Ishikawa (cell line): ENCODE measurements around the gene GPR15LG.

Experiments used
- CEBPB ChIP-seq: IDR thresholded peaks from 2 replicates; pipeline ENCODE4 v1.6.1; 2012
- CREB1 ChIP-seq: IDR thresholded peaks from 2 replicates; pipeline ENCODE4 v1.6.1; 2012; ENCODE audit warnings: low read depth
- EGR1 ChIP-seq: IDR thresholded peaks from 2 replicates; pipeline ENCODE4 v1.6.1; 2012
- EP300 ChIP-seq: IDR thresholded peaks from 2 replicates; pipeline ENCODE4 v1.6.1; 2012; ENCODE audit warnings: borderline replicate concordance
- FOXM1 ChIP-seq: IDR thresholded peaks from 2 replicates; pipeline ENCODE4 v1.6.1; 2012; ENCODE audit warnings: low read depth, borderline replicate concordance
- NFIC ChIP-seq: IDR thresholded peaks from 2 replicates; pipeline ENCODE4 v1.6.1; 2012
- RAD21 ChIP-seq: IDR thresholded peaks from 2 replicates; pipeline ENCODE4 v1.6.1; 2012; ENCODE audit warnings: low read depth
- TAF1 ChIP-seq: IDR thresholded peaks from 2 replicates; pipeline ENCODE4 v1.6.1; 2012; ENCODE audit warnings: low read depth, mild to moderate bottlenecking
- TCF12 ChIP-seq: IDR thresholded peaks from 2 replicates; pipeline ENCODE4 v1.6.1; 2012; ENCODE audit warnings: low read depth
- TEAD4 ChIP-seq: IDR thresholded peaks from 2 replicates; pipeline ENCODE4 v1.6.1; 2012
- YY1 ChIP-seq: IDR thresholded peaks from 2 replicates; pipeline ENCODE4 v1.6.1; 2012; ENCODE audit warnings: low read depth
- ZBTB7A ChIP-seq: IDR thresholded peaks from 2 replicates; pipeline ENCODE4 v1.6.1; 2012; ENCODE audit warnings: low read depth
- TF ChIP-seq, protein P1 (sequence below): IDR thresholded peaks from 2 replicates; pipeline ENCODE4 v1.6.1; 2012; ENCODE audit warnings: low read depth, mild to moderate bottlenecking
- TF ChIP-seq, protein P2 (sequence below): IDR thresholded peaks from 2 replicates; pipeline ENCODE4 v1.6.1; 2012
- TF ChIP-seq, protein P3 (sequence below): IDR thresholded peaks from 2 replicates; pipeline ENCODE4 v1.6.1; 2012

GPR15LG gene

DNA sequence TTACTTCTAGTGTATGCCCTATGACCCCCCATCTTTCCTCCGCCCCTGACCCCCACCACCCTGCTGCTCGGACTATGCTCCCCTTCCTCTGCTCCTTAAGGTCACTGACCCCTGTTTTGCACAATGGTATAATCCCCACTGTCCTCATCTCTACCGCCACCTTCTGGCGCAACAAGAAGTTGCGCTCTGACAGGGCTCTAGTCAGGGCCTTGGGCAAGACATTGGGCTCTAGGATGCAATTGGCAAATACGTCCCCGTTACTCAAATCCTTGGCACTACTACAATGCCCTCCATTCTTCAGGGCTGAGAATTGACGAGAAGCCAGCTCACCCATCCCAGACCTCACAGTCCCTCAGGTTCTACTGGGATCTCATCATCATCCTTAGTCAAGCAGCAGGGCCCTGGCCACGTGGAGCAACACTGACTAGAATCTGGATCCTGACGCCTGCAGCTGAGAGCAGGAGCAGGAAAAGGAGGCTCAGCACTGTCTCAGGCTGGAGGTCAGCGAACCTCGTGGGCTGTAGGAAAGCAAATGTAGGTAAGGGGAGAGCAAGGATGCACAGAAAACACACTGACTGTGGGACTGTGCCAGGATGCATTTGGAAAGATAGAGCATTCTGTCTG, 41.1 kb downstream of the GPR15LG start:
- TF ChIP-seq RAD21 (peak; percentile 48), TEAD4 (no peak)

DNA sequence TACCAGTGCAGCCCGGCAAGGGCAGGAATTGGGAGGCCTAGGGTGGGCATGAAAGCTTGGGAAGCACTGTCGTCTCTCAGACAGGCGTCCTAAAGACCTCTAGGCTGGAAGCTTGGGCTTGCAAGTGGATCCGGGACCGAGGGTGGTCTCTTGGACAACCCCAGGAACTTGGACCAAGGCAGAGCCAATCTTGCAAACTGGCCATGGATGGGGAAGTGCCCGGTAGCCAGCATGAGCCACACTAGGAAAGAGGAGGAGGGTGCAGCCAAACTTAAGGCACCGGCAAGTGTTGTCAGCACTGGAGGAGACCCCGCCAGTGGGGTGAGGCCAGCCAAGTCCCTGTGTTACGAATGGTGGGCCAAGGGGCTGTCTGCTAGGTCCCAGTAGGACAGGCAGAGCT, 43.2 kb downstream of the GPR15LG start:
- TF ChIP-seq, protein P1, sequence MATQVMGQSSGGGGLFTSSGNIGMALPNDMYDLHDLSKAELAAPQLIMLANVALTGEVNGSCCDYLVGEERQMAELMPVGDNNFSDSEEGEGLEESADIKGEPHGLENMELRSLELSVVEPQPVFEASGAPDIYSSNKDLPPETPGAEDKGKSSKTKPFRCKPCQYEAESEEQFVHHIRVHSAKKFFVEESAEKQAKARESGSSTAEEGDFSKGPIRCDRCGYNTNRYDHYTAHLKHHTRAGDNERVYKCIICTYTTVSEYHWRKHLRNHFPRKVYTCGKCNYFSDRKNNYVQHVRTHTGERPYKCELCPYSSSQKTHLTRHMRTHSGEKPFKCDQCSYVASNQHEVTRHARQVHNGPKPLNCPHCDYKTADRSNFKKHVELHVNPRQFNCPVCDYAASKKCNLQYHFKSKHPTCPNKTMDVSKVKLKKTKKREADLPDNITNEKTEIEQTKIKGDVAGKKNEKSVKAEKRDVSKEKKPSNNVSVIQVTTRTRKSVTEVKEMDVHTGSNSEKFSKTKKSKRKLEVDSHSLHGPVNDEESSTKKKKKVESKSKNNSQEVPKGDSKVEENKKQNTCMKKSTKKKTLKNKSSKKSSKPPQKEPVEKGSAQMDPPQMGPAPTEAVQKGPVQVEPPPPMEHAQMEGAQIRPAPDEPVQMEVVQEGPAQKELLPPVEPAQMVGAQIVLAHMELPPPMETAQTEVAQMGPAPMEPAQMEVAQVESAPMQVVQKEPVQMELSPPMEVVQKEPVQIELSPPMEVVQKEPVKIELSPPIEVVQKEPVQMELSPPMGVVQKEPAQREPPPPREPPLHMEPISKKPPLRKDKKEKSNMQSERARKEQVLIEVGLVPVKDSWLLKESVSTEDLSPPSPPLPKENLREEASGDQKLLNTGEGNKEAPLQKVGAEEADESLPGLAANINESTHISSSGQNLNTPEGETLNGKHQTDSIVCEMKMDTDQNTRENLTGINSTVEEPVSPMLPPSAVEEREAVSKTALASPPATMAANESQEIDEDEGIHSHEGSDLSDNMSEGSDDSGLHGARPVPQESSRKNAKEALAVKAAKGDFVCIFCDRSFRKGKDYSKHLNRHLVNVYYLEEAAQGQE, result no peak
- TF ChIP-seq TAF1 (no peak), EP300 (no peak), NFIC (no peak), CEBPB (no peak)

DNA sequence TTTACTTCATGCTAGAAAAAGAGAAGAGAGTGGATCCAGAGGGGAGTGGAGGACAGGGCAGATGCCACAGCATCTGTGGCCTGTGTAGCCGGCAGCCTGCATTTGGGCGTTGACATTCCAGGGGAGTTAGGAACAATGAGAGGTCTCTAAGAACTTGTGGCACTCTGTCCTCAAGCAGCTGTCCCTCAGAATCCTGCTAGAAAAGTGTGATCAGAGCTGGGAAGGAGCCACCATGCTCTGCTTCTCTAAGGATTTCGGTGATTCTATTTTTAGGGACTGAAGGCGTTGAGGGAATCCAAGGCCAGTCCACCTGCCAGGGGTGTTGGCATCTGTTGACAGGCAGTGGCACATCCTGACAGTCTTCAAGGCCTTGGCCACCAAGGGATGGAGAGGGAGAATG, 44.1 kb downstream of the GPR15LG start:
- no peak for TF ChIP-seq EGR1
- TF ChIP-seq CEBPB, result no peak
- TF ChIP-seq YY1, result no peak
- TF ChIP-seq, protein P2, sequence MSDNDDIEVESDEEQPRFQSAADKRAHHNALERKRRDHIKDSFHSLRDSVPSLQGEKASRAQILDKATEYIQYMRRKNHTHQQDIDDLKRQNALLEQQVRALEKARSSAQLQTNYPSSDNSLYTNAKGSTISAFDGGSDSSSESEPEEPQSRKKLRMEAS, result no peak
- no peak for TF ChIP-seq CREB1
- TF ChIP-seq, protein P1, result no peak
- no peak for TF ChIP-seq TEAD4
- TF ChIP-seq, protein P3, sequence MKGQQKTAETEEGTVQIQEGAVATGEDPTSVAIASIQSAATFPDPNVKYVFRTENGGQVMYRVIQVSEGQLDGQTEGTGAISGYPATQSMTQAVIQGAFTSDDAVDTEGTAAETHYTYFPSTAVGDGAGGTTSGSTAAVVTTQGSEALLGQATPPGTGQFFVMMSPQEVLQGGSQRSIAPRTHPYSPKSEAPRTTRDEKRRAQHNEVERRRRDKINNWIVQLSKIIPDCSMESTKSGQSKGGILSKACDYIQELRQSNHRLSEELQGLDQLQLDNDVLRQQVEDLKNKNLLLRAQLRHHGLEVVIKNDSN, result no peak
- no peak for TF ChIP-seq RAD21
- no peak for TF ChIP-seq TCF12

DNA sequence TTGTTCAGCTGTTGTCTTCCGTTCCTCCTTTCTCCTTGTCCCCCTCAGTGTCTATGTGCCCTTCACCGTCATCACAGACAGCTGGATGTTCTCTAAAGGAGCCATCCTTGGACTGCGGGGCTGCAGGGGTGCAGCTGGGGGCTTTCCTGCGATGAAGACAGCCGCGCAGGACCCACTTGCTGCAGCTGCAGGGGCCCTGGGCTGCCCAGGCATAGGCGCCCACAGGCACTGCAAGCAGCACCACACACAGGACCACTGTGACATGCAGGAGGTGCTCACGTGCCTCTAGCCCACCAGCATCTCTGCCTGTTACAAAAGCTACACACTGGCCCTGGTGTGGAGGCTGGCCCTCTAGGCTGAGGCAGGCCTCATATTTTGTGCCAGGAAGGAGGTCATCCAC, 48.3 kb downstream of the GPR15LG start:
- TF ChIP-seq, protein P1, result no peak
- TF ChIP-seq, protein P2, result no peak
- no peak for TF ChIP-seq FOXM1
- TF ChIP-seq CREB1, result no peak
- TF ChIP-seq EGR1, result no peak
- TF ChIP-seq TAF1, result no peak
- TF ChIP-seq CEBPB, result no peak
- no peak for TF ChIP-seq RAD21
- TF ChIP-seq TCF12, result no peak
- no peak for TF ChIP-seq NFIC
- TF ChIP-seq, protein P3, result no peak
- TF ChIP-seq ZBTB7A, result no peak

DNA sequence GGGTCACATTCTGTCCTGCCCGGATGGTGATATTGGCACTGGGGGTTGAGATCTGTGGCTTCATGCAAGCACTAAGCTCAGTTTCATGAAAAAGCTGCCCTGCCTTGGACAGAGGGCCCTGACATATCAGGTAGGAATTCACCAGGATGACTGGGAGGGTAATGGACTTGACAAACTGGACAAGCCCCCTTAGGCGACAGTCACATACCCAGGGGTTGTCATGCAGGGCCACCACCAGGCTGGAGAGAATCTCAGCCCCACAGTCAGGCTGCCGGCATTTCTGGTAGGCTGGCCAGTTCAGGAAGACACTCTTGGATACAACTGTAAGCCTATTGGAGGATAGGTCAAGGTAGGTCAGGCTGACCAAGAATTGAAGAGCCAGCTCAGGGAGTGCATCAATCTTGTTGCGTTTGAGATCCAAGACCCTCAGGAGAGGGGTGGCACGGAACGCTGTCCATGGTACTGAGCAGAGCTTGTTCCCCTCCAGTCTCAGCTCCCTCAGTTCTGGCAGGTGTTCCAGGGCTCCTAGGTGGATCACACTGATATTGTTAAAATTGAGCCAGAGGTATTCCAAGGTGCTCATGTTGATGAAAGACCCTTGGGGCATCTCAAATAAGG, 50.9 kb downstream of the GPR15LG start:
- no peak for TF ChIP-seq EGR1
- no peak for TF ChIP-seq FOXM1
- TF ChIP-seq, protein P2, result no peak
- no peak for TF ChIP-seq CREB1
- no peak for TF ChIP-seq EP300
- TF ChIP-seq ZBTB7A, result no peak
- TF ChIP-seq, protein P1, result peak; percentile 96
- no peak for TF ChIP-seq CEBPB
